ENCODE measurements around the gene RASSF5. TPM values are rescaled to one million over a fixed set of nuclear protein-coding genes. Genes with fewer than 3 reads are reported as not detected.

Gene RASSF5
- total and polyA plus RNA-seq, 2 donors (not counting 1 experiment from before 2014, with no cell fraction given) = 69.7 to 146 TPM

GRCh38 chr1:206581571-206581981 is 74.2 kb downstream of the RASSF5 start:
- POLR2A ChIA-PET = interaction anchor here (0.6 to 3.3 kb wide), 6 partner anchors 18 to 538 kb away, joined by 3 to 27 read pairs (median 4); partner anchors contain the start of gene RASSF5
- H3K4me3 ChIP-seq (ENCODE audit: control extremely low read depth in 1 of 5, extremely low read depth in 1 of 5, insufficient read depth in 1 of 5, low read depth in 2 of 5, low read length in 4 of 5) = no peak overlapping the region
- intact Hi-C loops (cut with micrococcal nuclease) = loop anchor here (2.0 kb wide), 1 partner anchor 31 kb away; the partner anchor contains the start of gene EIF2D
- TF ChIP-seq EZH2 (IDR thresholded peaks at IDR 0.05; ENCODE audit: borderline replicate concordance, insufficient read depth, low read depth, low read length, poor library complexity, severe bottlenecking) = no peak
- TF ChIP-seq CTCF (IDR thresholded peaks at IDR 0.05) = no peak
- CTCF ChIA-PET = interaction anchor here (0.8 to 15.1 kb wide), 8 partner anchors 10 to 103 kb away, joined by 3 to 1018 read pairs (median 8); partner anchors contain the start of gene RASSF5
- peak overlapping the region; percentile 43 for H3K9ac ChIP-seq (ENCODE audit: low read length)
- H3K9me3 ChIP-seq (ENCODE audit: control extremely low read depth in 1 of 3, control insufficient read depth in 2 of 3, insufficient read depth in 1 of 3, low read length in 2 of 3) = no peaks in the 10 kb centered on the region
- H3K27ac ChIP-seq (ENCODE audit: low read length in 2 of 2) = peak overlapping the region; percentile 90 to 96
- peaks cover 70 to 74% of the 10 kb centered on the region in 2 donors for H3K4me1 ChIP-seq (ENCODE audit: control insufficient read depth in 2 of 2, insufficient read depth in 2 of 2, low read length in 2 of 2)
- H3K4me2 ChIP-seq (replicated peaks; ENCODE audit: low read depth, low read length, poor library complexity, severe bottlenecking) = peak overlapping the region; percentile 49
- Mint-ChIP-seq H3K4me3 (peak overlapping the region; percentile 58), H3K27ac (peak overlapping the region; percentile 98), H3K9me3 (ENCODE audit: insufficient read depth) (no peaks in the 10 kb centered on the region), H3K4me1 (peaks cover 71% of the 10 kb centered on the region), H3K27me3 (no peaks in the 10 kb centered on the region)
- no peak overlapping the region for H2AFZ ChIP-seq (ENCODE audit: insufficient read depth, low read depth, low read length, poor library complexity, severe bottlenecking)
- H3K79me2 ChIP-seq (ENCODE audit: control insufficient read depth, insufficient read depth, low read length) = peaks cover 92% of the 10 kb centered on the region
- DNase-seq = peak; percentile 88
- H3K36me3 ChIP-seq (replicated peaks in 1 of 2; ENCODE audit: control extremely low read depth in 1 of 2, control insufficient read depth in 1 of 2, extremely low read depth in 1 of 2, insufficient read depth in 2 of 2, low read length in 1 of 2) = peaks cover 12 to 58% of the 10 kb centered on the region in 2 experiments
- no peaks in the 10 kb centered on the region for H3K27me3 ChIP-seq (replicated peaks in 1 of 4; ENCODE audit: control extremely low read depth in 1 of 4, control insufficient read depth in 3 of 4, insufficient read depth in 4 of 4, low read length in 3 of 4)
- WGBS (ENCODE audit: insufficient coverage) = 26% methylated on average over 4 of the region's 10 CpGs
- ATAC-seq (ENCODE audit: low read depth) = peak; percentile 35
- peaks cover 42% of the 10 kb centered on the region for H4K20me1 ChIP-seq (ENCODE audit: control insufficient read depth, insufficient read depth, low read length, poor library complexity, severe bottlenecking)

GRCh38 chr1:206582537-206582936 is 75.2 kb downstream of the RASSF5 start:
- Histone ChIP-seq H3K4me1 (ENCODE audit: control insufficient read depth in 2 of 2, insufficient read depth in 2 of 2, low read length in 2 of 2) (peaks cover 60 to 64% of the 10 kb centered on the region in 2 donors), H3K27ac (ENCODE audit: low read length in 2 of 2) (peak overlapping the region; percentile 90 to 96), H3K4me2 (replicated peaks; ENCODE audit: low read depth, low read length, poor library complexity, severe bottlenecking) (peak overlapping the region; percentile 49), H4K20me1 (ENCODE audit: control insufficient read depth, insufficient read depth, low read length, poor library complexity, severe bottlenecking) (peaks cover 52% of the 10 kb centered on the region), H3K36me3 (replicated peaks in 1 of 2; ENCODE audit: control extremely low read depth in 1 of 2, control insufficient read depth in 1 of 2, extremely low read depth in 1 of 2, insufficient read depth in 2 of 2, low read length in 1 of 2) (peaks cover 12 to 61% of the 10 kb centered on the region in 2 experiments), H3K9me3 (ENCODE audit: control extremely low read depth in 1 of 3, control insufficient read depth in 2 of 3, insufficient read depth in 1 of 3, low read length in 2 of 3) (no peaks in the 10 kb centered on the region), H2AFZ (ENCODE audit: insufficient read depth, low read depth, low read length, poor library complexity, severe bottlenecking) (no peak overlapping the region), H3K27me3 (replicated peaks in 1 of 4; ENCODE audit: control extremely low read depth in 1 of 4, control insufficient read depth in 3 of 4, insufficient read depth in 4 of 4, low read length in 3 of 4) (no peaks in the 10 kb centered on the region), H3K4me3 (ENCODE audit: control extremely low read depth in 1 of 5, extremely low read depth in 1 of 5, insufficient read depth in 1 of 5, low read depth in 2 of 5, low read length in 4 of 5) (no peak overlapping the region), H3K9ac (ENCODE audit: low read length) (peak overlapping the region; percentile 43), H3K79me2 (ENCODE audit: control insufficient read depth, insufficient read depth, low read length) (peaks cover 83% of the 10 kb centered on the region)
- Mint-ChIP-seq H3K4me3 (no peak overlapping the region), H3K4me1 (peaks cover 64% of the 10 kb centered on the region), H3K27me3 (no peaks in the 10 kb centered on the region), H3K27ac (peak overlapping the region; percentile 98), H3K9me3 (ENCODE audit: insufficient read depth) (no peaks in the 10 kb centered on the region)
- CTCF ChIA-PET = interaction anchor here (1.0 to 15.1 kb wide), 13 partner anchors 9 to 120 kb away, joined by 3 to 1018 read pairs (median 11); partner anchors contain the start of genes IKBKE and RASSF5
- ATAC-seq (ENCODE audit: low read depth) = no peak
- POLR2A ChIA-PET = no interaction called here
- TF ChIP-seq CTCF (IDR thresholded peaks at IDR 0.05) (no peak), EZH2 (IDR thresholded peaks at IDR 0.05; ENCODE audit: borderline replicate concordance, insufficient read depth, low read depth, low read length, poor library complexity, severe bottlenecking) (no peak)
- intact Hi-C loops (cut with micrococcal nuclease) = no loop called here
- no peak for DNase-seq
- 100% methylated on average over 3 of the region's 5 CpGs for WGBS (ENCODE audit: insufficient coverage)

All from B cell (primary cell).